Ammon's horn (tissue), 1 donor: ENCODE results near the gene PTPRG.
A peak's percentile ranks its signal among the peaks of the same experiment; 100 is the strongest.

Experiments
- DNase-seq: peaks from one replicate; pipeline ENCODE4 v3.0.0-alpha.2; 2016; ENCODE audit warnings: low spot score

The PTPRG gene

DNA sequence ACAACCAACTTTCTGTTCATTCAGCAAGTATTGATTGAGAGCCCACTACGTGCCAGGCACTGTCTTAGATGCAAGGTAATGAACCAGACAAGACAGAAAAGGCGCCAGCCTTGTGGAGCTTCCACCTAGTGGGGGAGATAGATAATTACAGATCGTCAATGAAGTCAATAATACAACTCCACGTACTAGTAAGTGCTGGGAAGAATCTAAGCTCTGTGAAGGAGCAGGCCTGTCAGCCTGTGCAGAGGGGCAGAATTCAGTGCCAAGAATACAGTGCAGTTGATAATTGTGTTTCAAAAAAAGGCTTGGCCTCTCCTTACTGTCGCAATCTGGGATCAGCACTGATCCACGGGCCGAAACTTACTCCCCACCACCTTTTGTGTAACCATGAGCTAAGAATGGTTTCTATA is 625.7 kb downstream of the PTPRG start:
- no peak for DNase-seq

DNA sequence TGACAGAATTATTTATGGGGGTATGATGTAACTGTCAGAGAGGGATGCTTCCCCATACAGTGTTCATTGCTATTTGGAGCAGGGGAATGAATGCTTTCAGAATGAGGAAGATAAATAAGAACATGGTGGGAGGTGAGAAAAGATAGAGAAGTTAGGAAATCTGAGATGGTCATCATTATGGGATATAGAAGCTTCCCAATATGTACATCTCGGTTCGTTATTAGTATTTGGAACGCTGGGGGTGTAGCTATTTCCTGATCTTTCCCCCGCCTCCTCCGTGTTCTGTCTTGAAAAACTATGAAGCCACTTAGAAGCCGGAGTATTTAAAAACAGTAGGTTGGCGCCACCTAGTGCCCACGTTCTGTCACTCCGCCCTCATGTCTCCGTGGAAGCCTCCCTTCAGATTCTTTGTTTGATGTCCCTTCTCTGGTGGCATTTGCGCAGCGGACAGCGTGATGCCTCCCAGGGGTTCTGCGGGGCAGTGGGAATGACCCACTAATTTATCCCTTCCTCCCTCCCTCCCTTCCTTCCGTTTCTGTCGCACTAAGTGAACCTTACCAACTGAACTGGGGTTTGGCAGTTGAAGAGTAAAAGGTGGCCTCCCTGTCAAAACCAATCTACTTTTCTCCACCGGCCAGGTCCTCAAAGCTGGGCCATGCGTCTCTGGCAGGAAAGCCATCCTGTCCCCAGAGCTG is 627.5 kb downstream of the PTPRG start:
- DNase-seq = peak; percentile 86

DNA sequence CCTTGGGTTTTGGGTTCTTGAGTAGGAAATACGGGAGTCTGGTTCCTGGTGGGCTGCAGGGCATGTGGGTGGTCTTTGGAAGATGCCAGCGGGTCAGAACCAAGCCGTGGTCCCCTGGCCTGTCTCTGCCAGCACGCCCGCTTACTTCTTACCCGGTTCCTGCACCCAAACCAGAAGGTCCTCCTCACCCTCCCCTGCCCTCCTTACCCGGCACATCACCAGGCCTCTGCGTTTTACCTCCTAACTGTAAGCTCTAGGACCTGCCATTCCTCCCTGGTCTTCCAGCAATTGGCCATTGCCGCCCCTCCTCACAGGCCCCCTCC is 628.0 kb downstream of the PTPRG start:
- DNase-seq = no peak

DNA sequence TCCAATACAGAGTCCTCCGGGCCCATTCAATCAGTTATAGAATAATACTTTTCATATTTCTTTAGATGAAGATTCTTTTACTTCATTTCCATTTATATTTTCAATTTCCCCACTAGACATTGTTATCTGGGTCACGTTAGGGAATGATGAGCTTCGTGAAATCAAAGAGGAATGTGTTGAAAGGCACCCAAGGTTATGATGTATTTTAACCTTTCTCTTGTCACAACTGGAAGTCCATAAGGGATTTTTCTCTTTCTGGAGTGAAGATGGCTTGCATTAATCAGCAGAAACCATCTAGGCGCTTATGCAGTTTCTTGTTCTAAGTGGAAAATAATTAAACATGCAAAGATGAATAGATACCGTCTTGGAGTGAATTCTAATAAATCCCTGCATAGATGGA is 631.5 kb downstream of the PTPRG start:
- DNase-seq = no peak

DNA sequence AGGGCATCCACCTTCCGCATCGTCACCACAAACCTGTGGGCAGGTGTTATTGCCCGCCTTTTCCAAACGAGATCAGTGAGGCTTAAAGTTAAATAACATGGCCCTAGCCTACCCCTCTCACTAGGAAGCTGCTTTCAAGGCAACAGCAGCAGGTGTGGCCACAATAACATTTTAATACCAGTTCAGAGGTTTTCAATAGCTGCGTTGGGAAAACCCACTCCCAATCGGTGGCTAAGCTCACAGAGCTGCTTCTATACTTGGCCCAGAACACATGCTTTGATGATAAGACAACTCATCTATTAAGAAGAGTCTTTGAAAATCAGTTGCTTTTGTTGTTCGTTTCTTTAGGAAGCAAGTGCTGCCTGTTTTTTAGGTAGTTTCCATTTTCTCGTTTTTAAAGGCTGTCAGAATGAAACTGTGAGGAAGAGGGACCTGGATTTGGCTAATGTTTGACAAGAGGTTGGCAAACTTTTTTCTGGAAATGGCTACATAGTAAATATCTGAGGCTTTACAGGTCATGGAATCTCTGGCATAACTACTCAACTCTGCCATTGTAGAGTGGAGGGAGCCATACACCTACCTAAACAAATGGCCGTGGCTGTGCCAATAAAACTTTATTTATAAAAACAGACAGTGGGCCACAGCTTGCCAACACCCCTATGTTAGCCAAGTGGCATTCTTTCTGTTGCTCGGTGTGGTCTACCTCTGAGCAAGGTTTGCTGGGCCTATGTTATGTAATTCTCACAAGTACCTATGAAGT is 632.4 kb downstream of the PTPRG start:
- no peak for DNase-seq

DNA sequence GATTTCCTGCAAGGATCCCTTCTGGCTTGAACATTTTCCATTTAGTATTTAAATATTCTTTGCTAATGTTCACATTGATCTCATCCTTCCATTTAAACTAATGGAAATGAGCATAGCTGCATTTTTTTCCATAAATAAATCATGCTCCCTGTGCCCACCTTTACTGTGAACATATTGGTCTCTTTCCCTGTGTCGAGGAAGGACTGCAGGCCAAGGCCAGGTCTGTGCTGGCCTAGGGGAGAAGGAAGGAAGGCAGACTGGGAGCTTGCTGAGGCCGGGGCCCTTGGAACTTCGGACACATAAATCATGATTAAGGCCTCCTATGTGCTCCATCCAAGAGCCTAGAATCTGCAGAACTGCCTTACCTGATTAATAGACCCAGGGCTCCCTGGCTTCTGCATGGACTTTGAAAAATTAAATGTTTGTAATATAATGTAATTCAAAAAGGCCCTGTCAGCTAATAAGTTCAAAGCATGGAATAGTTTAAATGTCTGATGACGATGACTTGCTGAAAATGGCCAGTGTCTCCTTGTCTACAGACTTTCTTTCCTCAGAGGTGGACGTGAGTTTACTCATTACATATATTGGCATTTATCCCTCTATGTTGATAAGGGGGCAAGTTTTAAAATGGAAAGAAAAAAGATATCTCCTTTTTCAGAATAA is 636.1 kb downstream of the PTPRG start:
- no peak for DNase-seq

DNA sequence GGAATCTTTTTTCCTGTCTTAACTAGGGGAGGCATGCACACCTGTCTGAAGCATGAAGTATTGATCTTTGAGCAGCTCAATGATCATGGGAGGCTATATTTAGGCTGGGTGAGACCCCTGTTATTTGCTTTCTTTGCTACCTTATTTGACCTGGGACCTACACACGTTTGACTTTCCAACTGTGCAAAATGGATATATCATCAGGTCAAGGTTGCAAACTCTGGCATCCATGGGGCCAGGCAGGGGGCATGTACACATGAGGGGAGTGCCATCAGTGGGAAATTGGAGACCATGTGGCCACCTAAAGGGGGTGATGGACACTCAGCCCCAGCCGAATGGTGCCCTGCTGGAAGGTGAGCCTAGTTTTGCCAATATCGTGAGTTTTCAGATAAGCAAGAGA is 637.8 kb downstream of the PTPRG start:
- DNase-seq = no peak

DNA sequence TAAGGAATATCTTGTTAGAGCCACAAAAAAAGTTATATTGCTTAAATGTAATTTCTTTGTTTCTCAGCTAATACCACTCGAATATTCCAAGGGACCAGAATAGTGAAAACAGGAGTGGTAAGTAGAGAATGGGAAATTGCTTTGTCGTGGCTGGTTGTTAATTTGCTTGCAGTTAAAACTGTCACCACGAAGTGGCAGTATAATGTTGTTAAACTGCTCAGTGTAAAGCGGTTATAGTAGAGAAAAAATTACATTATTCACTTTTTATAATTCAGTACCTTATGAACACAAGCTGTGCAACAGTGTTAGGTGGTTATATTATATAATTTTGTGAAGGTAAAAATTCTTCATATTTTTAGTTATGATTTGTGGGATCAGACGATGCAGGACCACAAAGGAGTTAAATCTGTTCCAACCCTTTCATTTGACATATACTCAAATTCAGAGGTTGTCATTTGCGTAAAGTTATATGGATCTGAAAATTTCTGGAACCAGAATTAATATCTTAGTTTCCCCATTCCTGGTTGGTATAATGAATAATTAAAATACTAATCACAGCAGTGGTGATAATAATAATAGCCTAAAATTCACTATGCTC is 640.2 kb downstream of the PTPRG start:
- DNase-seq = peak; percentile 70

DNA sequence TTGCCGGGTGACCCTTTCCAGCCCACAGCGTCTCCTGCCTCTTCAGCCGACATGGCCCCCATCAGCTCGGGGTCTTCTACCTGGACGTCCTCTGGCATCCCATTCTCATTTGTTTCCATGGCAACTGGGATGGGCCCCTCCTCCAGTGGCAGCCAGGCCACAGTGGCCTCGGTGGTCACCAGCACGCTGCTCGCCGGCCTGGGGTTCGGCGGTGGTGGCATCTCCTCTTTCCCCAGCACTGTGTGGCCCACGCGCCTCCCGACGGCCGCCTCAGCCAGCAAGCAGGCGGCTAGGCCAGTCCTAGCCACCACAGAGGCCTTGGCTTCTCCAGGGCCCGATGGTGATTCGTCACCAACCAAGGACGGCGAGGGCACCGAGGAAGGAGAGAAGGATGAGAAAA is 641.8 kb downstream of the PTPRG start:
- DNase-seq = no peak

DNA sequence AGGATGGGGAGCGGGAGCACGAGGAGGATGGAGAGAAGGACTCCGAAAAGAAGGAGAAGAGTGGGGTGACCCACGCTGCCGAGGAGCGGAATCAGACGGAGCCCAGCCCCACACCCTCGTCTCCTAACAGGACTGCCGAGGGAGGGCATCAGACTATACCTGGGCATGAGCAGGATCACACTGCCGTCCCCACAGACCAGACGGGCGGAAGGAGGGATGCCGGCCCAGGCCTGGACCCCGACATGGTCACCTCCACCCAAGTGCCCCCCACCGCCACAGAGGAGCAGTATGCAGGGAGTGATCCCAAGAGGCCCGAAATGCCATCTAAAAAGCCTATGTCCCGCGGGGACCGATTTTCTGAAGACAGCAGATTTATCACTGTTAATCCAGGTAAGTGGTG is 642.2 kb downstream of the PTPRG start:
- DNase-seq = no peak

DNA sequence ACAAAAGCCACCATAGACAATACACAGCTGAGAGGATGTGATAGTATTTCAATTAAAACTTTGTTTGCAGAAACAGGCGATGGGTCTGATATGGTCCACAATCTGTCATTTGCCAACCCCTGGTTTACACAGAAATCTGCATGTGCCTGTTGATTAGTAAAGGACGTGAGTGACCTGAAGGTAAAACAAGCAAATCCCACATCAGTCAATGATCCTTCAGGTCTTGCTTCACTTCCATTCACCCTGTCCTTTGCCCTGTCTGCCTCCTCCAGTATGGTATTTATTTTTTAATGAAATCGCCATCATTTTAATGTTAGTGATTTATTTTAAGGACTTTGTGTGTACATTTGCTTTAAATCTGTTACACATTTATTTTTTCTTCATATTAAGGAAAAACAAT is 645.8 kb downstream of the PTPRG start:
- DNase-seq = no peak

DNA sequence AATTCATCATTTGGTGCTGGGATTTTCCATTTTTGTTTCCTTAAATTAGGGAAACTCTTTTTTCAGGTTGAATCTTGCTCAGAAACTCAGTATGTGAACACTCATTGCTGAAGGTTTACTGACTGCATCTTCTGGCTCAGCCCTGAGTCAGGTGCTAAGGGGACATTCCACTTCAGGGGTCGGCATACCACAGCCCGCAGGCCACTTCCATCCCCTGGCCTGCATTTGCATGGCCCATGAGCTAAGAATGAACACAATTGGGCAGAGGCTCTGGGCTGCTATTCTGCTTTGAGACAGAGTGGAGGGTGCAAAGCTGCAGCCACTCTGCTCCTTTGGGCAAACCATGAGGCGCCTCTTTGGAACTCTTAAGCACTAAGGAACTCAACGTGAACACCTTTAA is 647.0 kb downstream of the PTPRG start:
- no peak for DNase-seq

DNA sequence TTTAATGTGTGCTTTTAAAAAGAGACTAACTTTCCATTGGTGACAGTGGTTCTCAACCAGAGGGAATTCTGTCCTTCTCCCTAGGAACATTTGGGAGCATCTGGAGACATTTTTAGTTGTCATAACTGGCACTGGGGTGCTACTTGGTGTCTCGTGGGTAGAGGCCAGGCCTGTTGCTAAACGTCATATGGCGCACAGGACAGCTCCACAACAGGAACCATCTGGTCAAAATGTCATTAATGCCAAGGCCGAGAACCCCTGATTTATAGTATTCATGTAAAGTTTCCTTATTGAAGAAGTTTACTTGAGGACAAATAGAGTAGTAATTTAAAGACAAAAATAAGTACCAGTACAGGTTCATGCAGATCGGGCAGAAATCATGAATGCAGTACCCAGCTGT is 647.7 kb downstream of the PTPRG start:
- no peak for DNase-seq

DNA sequence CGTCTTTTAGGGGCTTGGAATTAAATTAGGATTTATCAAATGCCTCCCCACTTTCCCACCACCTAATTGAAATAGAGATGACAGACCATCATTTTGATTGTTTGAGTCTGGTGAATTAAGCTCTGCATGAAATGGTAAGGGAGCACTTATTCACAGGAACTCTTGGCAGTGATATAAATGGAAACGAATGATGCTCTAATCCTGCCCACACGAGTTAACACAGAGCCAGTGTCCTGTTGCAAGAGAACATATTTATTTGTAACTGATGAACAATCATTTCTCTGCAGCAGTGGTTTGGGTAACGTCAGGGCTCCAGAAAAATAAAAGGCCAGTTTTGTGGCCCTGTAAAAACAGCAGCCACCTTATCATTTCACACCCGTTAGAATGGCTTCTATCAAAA is 648.6 kb downstream of the PTPRG start:
- DNase-seq = peak; percentile 64

DNA sequence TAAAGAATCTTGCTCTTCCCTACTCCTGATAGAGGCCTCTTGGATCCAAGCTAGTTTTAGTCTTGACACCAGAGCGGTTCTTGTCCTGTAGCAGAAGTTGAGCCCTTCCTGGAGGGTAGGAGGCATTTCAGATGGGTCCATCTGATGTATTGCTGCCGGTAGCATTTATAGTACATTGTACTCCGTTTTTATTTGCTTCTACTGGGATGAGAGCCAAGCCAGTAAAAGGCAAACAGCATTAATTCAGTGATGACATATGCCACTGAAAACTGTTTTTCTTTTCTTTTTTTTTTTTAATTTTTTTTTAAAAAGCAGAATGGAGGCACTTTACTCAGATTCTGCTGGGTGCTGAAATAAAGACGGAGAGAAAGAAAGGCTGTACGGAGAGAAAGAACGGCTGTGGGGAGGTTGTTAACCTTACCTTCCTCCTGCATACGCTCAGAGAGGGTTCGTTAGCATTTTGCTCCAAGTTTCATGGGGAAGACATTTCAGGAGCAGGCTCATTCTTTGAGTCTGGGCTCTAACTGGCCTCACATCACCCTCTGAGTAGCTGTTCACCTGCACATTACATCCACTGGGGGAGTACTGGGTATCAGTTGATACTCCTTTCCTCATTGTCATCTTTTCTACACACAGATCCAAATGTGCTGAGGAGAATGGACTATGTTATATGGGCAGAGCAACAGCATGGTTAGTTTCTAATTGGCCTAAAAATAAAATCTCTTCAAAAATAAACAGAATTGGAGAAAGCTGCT is 650.5 kb downstream of the PTPRG start:
- peak; percentile 19 for DNase-seq

DNA sequence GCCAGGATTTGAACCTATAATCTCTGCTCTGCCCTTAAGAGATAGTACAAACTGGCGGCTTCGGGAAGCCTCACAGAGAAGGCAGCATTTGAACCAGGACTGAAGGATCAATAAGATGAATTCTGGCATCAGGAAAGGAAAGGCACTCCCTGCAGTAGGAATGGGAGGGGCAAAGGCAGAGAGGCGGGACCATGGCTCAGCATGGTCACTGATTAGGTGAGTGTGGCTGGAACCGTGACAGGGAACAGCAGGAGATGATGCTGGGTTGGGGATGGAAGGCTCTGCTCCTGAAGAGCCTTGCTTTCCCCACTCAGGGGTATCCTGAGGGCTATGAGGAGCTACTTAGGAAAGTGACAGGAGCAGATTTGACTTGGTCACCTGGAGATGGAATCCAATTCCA is 653.5 kb downstream of the PTPRG start:
- no peak for DNase-seq

DNA sequence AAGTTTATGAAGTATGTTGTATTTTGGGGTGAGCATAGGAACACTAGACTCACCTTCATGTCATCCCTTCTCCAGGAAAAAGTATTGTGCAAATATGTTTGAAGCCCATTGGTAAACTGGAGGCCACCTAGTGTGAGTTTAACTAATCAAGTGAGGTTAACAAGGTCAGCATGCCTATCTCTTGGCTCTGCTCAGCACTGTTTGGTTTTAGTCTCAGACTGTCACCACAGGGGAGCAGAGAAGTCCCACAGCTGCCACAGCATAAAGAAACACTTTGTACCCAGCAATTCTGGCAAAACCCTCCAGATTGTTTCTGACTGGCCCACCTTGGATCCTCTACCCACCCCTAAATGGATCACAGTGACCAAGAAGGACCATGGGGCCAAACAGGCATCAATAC is 659.2 kb downstream of the PTPRG start:
- no peak for DNase-seq

DNA sequence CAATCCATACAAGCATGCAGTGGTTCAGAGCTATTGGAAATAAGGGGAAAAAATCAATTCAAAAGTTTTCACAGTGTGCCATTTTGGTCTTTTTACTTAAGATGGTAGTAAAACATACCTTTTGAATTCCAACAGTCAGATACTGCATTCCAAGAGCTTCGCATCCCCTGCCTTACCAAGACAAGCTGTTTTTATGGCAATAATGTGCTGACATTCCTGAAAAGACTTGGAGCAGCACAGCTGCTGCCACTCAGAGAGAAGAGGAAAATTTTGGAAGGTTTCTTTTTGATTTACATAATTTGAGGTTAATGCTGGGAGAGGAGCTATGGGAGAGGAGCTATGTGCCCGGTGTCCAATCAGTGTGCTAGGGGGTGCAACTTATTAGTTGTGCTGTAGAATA is 663.7 kb downstream of the PTPRG start:
- DNase-seq = no peak

DNA sequence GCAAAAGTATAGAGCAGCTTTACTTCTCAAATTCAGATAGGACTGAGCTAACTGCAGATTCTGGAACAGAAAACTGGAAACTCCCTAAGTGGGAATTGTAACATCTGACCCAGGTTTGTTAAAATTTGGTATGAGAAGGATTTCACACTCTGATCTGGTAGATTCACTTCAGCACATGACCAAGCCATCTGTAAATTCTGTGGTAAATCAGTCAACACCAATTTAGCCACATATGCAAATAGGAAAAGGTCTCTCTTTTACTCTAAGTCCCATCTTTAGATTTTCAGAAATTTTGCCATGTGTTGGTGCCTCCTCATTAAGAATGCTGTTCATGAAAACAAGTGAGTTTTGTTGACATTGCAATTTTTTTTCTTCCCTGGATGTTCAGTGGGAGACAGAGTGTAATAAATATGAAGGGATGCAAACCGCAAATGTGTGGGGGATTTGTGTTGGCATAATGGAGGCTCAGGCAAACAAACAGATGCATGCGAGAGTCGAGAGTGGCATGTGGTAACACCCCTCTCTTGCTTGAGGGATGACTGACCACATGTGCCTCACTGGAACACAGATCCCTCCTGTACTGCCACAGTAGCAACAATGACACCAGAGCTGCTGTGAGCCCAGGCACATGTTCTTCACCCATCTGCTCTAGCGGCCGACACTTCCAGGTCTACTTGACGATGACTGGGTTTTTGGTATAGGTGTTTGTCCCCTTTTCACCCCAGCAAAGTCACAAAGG is 665.4 kb downstream of the PTPRG start:
- DNase-seq = no peak

DNA sequence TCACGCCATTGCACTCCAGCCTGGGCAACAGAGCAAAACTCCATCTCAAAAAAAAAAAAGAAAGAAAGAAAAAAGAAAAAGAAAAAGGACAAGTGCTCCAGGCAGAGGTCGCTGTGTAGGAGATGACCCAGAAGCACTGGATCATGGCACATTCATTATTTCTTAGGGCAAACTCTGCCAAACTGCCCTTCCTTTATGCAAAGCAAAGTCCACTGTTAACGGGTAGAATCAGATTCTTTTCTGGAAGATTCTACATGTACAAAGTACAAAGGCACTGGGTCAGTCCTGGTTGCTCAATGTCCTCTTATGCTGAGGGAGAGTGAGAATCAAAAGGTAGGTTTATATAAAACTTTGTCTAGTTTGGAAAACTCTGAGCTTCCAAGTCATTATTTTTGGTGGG is 667.1 kb downstream of the PTPRG start:
- DNase-seq = no peak

DNA sequence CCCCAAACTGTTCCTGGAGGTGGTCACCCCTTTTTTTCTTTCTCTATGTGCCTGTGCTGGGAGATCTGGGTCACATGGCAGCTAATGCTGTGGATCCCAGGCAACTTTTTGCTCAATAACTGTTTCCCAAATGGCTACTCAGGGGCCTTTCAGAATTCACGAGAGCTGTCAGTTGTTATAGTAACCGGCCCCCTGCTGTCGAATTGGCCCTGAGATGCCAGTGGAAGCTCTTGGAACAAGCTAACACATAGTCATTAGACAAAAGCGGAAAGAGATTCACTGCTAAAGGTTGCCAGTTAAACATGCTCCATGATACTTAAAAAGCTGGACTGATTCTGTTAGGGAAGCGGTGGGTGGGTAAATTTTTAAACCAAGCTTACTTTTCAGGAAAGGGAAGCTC is 667.8 kb downstream of the PTPRG start:
- DNase-seq = peak; percentile 56

DNA sequence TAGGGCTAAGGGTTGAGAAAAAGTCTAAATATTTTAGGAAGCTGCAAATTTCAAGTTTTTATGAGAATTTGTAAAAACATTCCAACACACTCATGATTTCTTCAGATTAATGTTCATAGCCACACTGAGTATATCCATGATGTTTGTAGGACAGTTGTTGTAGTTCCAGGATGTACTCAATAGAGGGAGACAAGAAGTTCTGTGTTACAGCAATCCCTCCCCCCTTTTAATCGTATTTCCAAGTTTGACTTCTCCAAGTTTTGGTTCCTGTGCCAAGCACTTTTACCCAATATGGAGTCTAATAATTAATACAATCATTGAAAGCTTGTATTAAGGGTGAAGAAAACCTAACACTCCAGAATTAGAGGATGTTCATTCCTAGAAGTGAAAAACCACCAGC is 668.5 kb downstream of the PTPRG start:
- no peak for DNase-seq
